ENCODE data around the gene MPL. TPM values are rescaled to one million over a fixed set of nuclear protein-coding genes. Genes with fewer than 3 reads are reported as not detected.

Gene MPL
- total and polyA plus RNA-seq, 2 of the 8 experiments (the other 6 are each of a cell fraction or from before 2014, with no cell fraction given) = 0.08 TPM; not detected in 1

GRCh38 chr1:43304771-43305300 is 32.8 kb upstream of the MPL start:
- H3K9ac ChIP-seq (replicated peaks in 1 of 4; ENCODE audit: extremely low read depth in 1 of 4, low read depth in 3 of 4, low read length in 3 of 4) = no peak overlapping the region
- H3K27ac ChIP-seq (ENCODE audit: low read depth, low read length) = no peak overlapping the region
- no peak overlapping the region for H2BK15ac ChIP-seq (ENCODE audit: low read length)
- H2AFZ ChIP-seq (ENCODE audit: low read length) = no peak overlapping the region
- H4K91ac ChIP-seq (replicated peaks; ENCODE audit: insufficient read length, low read length) = no peak overlapping the region
- H2BK12ac ChIP-seq (ENCODE audit: low read depth, low read length) = no peak overlapping the region
- FAIRE-seq (no peak), DNase-seq (ENCODE audit: low read depth in 1 of 2, low spot score in 2 of 2) (no peak)
- no peak overlapping the region for H2BK120ac ChIP-seq (replicated peaks; ENCODE audit: low read depth, low read length)
- peaks cover 0 to 2% (median 1%) of the 10 kb centered on the region in 4 experiments; a peak in 3 of 7 replicates for H3K4me1 ChIP-seq (replicated peaks in 1 of 4; ENCODE audit: control insufficient read depth in 3 of 4, insufficient read depth in 4 of 4, low read length in 3 of 4)
- H3K4ac ChIP-seq (replicated peaks; ENCODE audit: insufficient read length, low read depth, low read length) = no peak overlapping the region
- H3K4me3 ChIP-seq (ENCODE audit: extremely low read depth in 1 of 4, insufficient read depth in 2 of 4, low read depth in 3 of 4, low read length in 4 of 4) = no peak overlapping the region
- 97% methylated on average over 45 of the region's 46 CpGs; no CpG with 5 or more reads in 1 of the 2 experiments for WGBS, 2 experiments (ENCODE audit: extremely low coverage in 1 of 2, insufficient coverage in 1 of 2, insufficient read length in 1 of 2, insufficient replicate concordance in 2 of 2, low coverage in 1 of 2, low lambda C conversion rate in 2 of 2, missing lambda C conversion rate in 1 of 2)
- H3K4me2 ChIP-seq (ENCODE audit: insufficient read depth in 1 of 2, low read depth in 2 of 2, low read length in 2 of 2) = no peak overlapping the region
- H3K23me2 ChIP-seq (ENCODE audit: low read depth, low read length) = no peaks in the 10 kb centered on the region
- H2BK5ac ChIP-seq (ENCODE audit: low read depth, low read length) = no peak overlapping the region
- H4K8ac ChIP-seq (ENCODE audit: extremely low read depth, insufficient read depth, low read length) = no peak overlapping the region
- no peak overlapping the region for H2BK20ac ChIP-seq (ENCODE audit: low read length)
- H3K9me3 ChIP-seq (ENCODE audit: insufficient read depth in 2 of 2, low read depth in 1 of 2, low read length in 1 of 2) = no peaks in the 10 kb centered on the region
- no peaks in the 10 kb centered on the region for H3K27me3 ChIP-seq (replicated peaks in 1 of 4; ENCODE audit: control insufficient read depth in 3 of 4, extremely low read depth in 1 of 4, insufficient read depth in 3 of 4, low read length in 3 of 4)
- no peak overlapping the region for H3K18ac ChIP-seq (ENCODE audit: extremely low read depth, low read length)
- H3K56ac ChIP-seq (replicated peaks; ENCODE audit: insufficient read length, low read depth, low read length) = no peak overlapping the region
- H3K79me1 ChIP-seq (ENCODE audit: low read depth, low read length) = no peaks in the 10 kb centered on the region
- no peak overlapping the region for H2AK5ac ChIP-seq (ENCODE audit: low read depth, low read length)
- ChIA-PET POLR2A (ENCODE audit: partially characterized antibody) (no interaction called here), CTCF (ENCODE audit: partially characterized antibody) (interaction anchor here (1.9 kb wide), 1 partner anchor 11 kb away, joined by 7 read pairs; no protein-coding TSS in a partner anchor)
- H4K20me1 ChIP-seq (replicated peaks in 1 of 2; ENCODE audit: control insufficient read depth in 1 of 2, insufficient read depth in 2 of 2, low read length in 2 of 2) = no peaks in the 10 kb centered on the region
- H3K14ac ChIP-seq (ENCODE audit: insufficient read length) = no peak overlapping the region
- H4K5ac ChIP-seq (ENCODE audit: insufficient read length, low read depth, low read length) = no peak overlapping the region
- H3K79me2 ChIP-seq (ENCODE audit: control insufficient read depth in 1 of 2, insufficient read depth in 2 of 2, low read length in 2 of 2) = no peaks in the 10 kb centered on the region
- no peaks in the 10 kb centered on the region for H3K36me3 ChIP-seq (ENCODE audit: control insufficient read depth in 2 of 4, insufficient read depth in 4 of 4, low read length in 3 of 4)
- TF ChIP-seq TEAD4 (IDR thresholded peaks at IDR 0.05; ENCODE audit: low read depth, low read length) = no peak
- no peak for TF ChIP-seq RXRA (IDR thresholded peaks at IDR 0.05; ENCODE audit: insufficient read depth, low read depth, low read length)
- TF ChIP-seq POLR2AphosphoS5 (IDR thresholded peaks at IDR 0.05; ENCODE audit: low read depth, low read length) = no peak
- no peak overlapping the region for H3K23ac ChIP-seq (ENCODE audit: insufficient read length)
